ENCODE data around the gene SYDE1.

The SYDE1 gene

DNA sequence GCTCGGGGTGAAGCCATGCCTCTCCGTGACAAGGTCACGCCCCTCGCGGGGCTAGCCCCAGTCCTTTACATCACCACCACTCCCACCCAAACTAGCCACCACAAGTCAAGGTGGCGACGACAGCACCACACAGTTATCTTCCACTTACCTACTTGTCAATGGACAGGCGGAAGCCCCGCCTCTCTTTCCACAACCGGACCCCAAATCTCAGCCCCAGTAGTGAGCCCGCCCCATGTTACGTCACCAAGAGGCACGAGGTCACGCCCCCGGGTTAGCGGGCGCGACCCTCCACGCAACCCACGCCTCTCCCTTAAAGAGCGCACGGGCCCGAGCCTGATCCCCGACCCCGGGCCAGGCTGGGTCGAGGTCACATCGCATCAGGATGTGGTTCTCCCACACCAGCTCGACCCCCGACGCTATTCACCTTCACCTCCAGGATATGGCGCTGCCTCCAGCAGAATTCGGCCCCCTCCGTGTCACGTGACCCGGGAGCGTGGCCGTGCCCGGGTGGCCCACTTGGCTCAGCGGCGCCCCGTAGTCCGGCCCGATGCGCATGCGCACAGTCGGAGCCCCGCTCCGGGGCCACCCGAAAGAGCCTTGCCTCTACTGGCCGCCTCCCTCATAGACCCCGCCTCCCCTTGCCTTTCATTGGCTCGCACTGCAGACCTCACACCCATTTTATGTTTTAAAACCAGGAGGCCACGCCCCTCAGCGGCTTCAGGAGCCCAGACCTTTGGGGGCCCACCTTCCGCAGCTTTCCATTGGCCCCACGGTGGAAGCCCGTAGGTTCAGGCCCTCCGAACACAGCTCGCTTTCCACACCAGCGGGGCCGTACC, 18.2 kb downstream of the SYDE1 start:
- DNase-seq: peak; percentile 95

GRCh38 chr19:15126131-15126910, 19.1 kb downstream of the SYDE1 start:
- no peak for DNase-seq

DNA sequence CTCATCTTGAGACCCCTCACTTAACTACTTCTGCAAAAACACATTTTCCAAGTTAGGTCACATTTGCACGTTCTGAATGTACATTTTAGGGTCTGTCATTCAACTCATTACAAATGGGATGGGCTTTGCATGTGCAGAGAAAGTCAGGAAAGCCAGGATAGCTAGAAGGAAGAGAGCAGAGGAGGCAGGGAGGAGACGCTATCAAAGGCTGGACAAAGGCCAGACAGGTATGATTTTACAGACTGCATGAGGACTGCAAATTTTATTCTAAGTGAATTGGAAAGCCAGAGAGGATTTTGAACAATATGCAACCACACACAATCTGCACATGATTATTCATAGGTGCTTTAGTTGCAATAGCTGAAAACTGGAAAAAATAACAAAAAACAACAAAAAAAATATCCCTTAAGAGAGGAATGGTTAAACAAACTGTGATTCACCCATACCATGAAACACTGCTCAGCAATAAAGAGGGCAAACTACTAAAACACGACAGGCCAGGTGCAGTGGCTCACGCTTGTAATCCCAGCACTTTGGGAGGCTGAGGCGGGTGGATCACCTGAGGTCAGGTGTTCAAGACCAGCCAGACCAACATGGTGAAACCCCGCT, 21.1 kb downstream of the SYDE1 start:
- DNase-seq: no peak

GRCh38 chr19:15129856-15130585, 22.8 kb downstream of the SYDE1 start:
- peak; percentile 35 for DNase-seq

- DNase-seq: no peak
Measured at GRCh38 chr19:15136234-15136954, 29.2 kb downstream of the SYDE1 start.

- no peak for DNase-seq
Measured at GRCh38 chr19:15137777-15138176, 30.6 kb downstream of the SYDE1 start.

DNA sequence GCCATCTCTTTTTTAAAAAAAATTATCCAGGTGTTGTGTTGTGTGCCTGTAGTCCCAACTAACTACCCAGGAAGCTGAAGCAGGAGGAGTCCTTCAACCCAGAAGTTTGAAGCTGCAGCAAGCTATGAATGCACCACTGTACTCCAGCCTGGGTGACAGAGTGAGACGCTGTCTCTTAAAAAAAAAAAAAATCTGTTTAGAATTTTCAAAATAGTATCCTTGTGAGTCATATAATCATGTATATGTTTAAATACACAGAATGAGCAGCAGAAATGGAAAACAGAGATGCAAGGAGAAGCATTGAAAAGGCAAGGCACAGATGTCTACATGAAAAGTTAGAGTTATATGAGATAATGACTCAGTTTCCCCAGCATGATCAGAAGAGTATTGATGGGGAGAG, 31.2 kb downstream of the SYDE1 start:
- no peak for DNase-seq

DNA sequence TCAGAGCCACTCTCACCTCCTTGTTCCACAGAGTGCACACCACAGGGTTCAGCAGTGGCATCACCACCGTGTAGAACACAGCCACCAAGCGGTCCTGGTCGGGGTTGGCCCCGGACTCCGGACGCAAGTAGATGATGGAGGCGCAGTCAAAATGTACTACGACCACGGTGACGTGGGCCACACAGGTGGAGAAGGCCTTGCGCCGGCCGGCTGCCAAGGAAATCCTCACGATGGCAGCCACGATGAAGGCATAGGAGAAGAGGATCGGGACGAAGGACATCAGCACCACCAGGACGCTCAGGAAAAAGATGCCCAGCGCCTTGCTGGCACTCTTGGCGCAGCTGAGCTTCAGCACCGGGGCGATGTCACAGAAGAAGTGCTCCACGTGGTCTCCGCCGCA, 33.9 kb downstream of the SYDE1 start:
- DNase-seq: no peak

DNA sequence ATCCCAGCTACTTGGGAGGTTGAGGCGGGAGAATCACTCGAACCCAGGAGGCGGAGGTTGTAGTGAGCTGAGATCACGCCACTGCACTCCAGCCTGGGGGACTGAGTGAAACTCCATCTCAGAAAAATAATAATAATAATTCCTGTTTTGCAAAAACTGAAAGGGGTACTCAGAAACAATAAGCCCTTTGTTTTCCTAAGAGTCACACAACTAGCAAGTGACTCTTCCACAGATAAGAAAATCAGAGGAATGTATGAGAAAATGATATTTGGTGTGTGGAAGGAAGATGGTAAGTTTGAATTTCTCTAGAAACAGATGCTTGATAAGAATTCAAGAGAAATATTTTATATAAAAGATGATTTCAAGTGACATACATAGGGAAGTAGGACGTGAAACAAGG, 35.1 kb downstream of the SYDE1 start:
- no peak for DNase-seq

DNA sequence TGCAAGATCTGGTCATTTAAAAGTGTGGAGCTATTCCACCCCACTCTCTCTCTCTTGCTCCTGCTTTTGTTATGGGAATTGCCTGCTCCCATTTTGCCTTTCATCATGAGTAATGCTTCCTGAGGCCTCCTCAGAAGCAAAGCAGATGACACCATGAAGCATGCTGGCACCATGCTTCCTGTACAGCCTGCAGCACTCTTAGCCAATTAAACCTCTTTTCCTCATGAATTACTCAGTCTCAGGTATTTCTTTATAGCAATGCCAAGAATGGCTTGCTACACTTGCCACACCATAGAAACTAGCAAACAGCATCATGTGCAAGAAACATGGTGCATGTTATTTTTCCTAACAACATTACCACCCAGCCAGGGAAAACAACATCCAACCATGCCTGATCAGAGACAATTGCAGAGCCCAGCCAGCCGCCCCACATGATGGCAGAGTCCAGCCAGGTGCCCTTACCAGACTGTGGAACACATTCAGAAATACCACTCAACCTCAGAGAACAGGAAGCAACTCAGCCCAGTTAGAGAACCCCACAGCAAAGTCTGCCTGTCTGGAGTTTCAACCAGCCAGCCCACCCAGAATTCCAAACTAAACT, 36.9 kb downstream of the SYDE1 start:
- no peak for DNase-seq

DNA sequence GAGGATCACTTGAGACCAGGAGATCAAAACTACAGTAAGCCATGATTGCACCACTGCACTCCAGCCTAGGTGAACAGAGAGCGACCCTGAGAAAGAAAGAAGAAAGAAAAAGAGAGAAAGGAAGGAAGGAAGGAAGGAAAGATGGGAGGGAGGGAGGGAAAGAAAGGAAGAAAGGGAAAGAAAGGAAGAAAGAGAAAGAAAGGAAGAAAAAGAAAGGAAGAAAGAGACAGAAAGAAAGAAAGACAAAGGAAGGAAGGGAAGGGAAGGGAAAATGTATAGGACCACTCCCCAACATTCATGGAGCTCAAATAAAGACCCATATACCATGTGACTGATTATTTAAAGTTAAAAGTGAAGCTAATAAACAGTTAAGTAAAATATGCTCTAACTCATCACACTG, 39.9 kb downstream of the SYDE1 start:
- DNase-seq: no peak

- DNase-seq: no peak
Measured at GRCh38 chr19:15149737-15150136, 42.5 kb downstream of the SYDE1 start.

DNA sequence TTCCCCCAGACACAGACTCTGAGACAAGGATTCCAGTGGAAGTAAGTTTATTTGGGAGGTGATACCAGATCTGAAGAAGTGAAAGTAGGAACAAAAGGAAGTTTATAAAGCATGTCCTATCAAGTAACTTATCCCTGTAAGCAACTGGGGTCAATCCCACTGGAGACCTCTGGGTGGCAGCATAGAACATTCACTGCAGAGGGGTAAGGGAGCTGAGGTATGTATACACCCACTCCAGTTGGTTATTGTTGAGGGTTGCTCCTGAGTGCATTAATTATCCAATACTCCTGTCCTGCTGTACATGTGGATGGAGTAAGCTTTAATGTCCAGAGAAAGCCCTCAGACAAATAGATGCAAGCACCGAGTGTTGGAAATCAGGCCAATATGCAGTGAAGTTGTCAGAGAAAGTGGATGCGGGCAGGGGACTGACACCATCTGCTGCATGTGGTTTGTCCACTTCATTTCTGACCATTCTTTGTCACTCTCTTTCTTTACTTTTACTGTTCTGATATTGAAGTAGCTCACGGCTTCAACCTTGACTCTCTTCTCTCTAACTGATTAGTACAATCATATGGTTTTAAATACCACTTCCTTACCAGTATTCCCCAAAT, 46.9 kb downstream of the SYDE1 start:
- DNase-seq: no peak

- DNase-seq: no peak
Measured at GRCh38 chr19:15155296-15155695, 48.1 kb downstream of the SYDE1 start.

GRCh38 chr19:15156391-15156790, 49.2 kb downstream of the SYDE1 start:
- no peak for DNase-seq

DNA sequence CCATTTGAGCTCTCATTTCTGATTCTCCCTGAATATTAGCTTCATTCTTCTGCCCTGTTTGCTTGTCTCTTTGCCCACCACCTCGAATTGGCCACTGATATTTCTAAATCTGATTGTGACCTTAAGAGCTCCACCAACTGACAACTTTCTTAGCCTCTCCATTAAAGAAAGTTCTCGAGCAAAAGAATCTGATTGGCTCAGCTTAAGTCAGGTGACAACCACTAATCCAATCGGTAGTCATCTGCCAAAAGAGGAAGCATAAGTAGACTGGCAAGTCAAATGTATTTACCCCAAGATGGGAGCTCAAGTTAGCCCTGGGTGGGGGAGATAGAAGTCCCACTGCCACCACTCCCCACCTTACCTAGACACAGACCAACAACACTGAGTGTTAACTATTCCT, 52.0 kb downstream of the SYDE1 start:
- DNase-seq: no peak

DNA sequence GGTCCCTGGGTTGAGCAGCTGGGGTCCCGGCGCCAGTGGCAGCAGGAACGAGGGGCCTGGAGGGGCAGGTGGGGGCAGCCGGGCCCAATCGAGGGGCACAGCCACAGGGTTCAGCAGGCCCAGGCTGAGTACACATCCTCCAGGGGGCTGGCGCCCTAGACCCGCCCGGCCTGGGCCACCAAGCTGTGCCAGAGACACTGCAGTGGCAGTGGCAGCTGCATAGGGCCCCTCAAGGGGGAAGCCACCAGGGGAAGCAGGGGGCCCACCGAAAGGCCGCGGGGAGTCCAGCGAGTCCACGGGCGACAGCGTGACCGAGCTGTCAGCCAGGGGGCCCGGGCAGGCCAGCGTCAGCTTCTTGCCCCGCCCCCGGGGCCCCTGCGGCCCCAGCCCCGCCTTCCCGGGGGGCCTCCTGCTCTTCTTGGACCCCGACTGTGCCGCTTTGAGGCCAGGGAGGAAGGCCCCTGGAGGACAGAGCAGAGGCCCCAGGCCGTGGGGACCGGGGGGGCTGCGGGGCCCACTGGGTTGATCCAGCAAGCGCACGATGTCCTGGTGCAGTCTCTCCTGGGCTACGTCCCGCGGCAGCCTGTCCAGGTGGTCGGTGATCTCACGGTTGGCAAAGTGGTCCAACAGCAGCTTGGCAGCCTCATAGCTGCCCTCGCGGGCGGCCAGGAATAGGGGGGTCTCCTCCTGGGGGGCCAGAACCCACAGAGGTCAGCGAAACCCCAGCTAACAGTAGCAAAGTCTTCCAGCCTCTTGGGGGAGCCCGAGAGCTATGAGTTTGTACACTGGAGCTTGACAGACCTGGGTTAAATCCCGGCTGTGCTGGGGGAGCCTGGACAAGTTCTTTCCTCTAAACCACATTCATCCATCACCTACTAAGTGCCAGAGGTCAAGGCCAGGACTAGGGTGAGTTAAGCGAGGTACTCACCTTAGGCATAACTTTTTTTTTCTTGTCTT, 54.1 kb downstream of the SYDE1 start:
- DNase-seq: no peak
